Activated CD8-positive, alpha-beta memory T cell treated with anti-CD3 and anti-CD28 coated beads for 48 hours (primary cell): ENCODE results near the gene SNN.

Experiments used
- DNase-seq, 3 experiments: peaks; one replicate each; pipeline ENCODE4 v3.0.0-alpha.2; 2020; ENCODE audit warnings: low read depth in 2 of 3, low spot score in 2 of 3

Gene SNN

DNA sequence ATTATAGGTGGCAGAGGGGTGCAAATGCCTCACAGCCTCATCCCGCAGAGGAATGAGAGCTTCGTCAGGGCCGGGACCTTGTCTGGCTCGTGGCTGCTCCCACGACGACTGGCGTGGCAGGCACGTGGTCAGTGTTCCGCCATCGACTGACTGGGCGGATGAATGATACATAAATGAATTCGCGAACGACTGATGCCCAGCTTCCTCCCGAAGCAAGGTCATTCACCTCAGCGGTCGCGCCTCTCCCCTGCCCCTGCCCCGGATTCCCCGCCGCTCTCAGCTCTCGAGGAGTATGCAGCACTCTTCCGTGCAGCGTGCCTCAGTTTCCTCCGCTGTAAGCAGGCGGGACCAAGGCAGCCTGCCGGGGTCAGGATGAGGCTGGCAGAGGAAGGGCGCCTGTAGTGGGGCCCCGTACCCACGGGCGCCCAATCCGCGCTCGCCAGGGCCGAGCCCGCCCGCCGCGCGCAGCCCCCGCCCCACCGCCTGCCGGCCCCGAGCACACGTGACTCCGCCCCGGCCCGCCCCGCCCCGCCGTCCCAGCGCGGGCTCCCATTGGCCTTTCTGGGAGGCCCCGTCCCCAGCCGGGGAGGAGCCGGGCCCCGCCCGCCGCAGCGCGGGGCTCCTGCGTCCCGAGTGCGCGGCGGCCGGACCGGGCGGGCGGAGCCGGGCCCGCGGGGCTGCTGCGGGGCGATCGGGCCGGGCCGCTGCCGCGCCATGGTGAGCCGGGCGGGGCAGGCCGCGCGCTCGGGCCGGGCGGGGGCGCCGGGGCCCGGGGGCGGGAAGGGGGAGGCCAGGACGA is at the start of gene SNN:
TSS of gene SNN (plus strand) at position 632 of the 799 bp plus-strand sequence. CDS start 7,605 bp downstream, outside the sequence.
- peak; percentile 64 to 65 (median 64) for DNase-seq

GRCh38 chr16:11619327-11619851 is 48.9 kb upstream of the SNN start:
- DNase-seq, result no peak

- no peak for DNase-seq
Measured at GRCh38 chr16:11620243-11621003, 47.8 kb upstream of the SNN start.

DNA sequence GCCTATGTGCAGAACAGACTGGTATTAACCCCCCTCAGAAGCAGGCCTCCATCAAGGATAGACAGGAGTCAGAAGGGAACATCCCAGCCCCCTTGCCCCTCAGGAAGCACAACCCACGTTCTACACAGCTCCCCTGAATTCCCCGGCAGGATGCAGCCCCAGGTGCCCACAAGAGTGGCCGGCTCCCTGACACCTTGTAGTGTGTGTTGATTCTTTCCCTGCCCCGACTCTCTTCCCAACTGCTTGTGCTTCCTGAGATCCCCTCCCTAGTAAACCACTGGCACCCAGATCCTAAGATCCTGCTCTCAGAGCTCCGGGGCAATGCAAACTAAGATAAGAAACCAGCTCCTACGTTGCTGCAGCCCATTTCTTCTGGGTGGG is 46.7 kb upstream of the SNN start:
- DNase-seq, result no peak

DNA sequence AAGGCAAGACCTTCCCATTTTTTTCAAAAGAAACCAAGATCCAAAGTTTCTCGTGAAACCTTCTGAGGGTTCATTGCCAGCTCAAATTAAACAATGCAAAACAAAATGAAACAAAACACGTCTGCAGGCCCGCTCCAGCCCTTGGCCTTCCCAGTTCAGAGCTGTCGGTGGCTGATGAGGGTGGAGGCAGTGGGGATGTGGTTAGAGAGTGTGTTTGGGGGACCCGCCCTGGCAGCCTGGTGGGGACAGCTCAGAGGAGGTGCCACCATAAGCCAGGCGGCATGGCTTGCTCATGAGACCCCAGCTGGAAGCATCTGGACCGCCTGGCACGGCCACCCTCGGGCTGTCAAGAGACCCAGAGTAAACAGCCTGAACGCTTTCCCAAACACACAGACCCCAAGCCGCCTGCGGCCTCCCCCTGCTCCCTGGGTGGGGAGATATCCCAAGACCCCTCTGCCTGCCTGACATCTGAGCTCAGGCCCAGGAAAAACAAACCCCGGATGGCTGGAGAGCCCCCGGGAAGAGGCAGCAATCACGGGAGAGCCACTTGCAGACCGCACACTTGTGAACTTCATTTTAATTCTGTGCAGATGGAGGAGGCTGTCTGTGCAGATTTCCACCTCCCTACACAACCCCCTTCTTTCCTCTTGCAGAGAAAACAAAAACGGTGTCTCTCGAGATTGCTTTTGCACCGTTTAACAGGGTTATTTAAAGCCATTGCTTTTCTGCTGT is 46.2 kb upstream of the SNN start:
- DNase-seq, result peak in 1 of 3 experiments; percentile 18

DNA sequence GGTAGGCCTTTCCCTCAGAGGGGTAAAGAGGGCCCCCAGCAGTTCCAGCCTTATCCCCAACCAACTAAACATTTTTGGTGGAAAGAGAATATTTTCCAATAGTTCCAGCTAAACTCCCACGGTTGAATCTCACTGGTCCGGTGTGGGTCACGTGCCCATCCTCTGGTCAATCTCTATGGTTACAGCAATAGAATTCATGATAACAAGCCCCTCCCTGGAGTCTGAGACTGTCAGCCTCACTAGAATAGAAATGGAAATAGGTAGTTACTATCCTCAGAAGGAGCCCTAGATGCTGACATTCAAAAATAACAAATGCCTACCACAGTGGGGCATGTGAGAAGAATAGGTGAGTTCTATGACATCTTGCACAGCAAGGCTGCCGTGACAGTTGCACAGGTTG is 44.0 kb upstream of the SNN start:
- no peak for DNase-seq

DNA sequence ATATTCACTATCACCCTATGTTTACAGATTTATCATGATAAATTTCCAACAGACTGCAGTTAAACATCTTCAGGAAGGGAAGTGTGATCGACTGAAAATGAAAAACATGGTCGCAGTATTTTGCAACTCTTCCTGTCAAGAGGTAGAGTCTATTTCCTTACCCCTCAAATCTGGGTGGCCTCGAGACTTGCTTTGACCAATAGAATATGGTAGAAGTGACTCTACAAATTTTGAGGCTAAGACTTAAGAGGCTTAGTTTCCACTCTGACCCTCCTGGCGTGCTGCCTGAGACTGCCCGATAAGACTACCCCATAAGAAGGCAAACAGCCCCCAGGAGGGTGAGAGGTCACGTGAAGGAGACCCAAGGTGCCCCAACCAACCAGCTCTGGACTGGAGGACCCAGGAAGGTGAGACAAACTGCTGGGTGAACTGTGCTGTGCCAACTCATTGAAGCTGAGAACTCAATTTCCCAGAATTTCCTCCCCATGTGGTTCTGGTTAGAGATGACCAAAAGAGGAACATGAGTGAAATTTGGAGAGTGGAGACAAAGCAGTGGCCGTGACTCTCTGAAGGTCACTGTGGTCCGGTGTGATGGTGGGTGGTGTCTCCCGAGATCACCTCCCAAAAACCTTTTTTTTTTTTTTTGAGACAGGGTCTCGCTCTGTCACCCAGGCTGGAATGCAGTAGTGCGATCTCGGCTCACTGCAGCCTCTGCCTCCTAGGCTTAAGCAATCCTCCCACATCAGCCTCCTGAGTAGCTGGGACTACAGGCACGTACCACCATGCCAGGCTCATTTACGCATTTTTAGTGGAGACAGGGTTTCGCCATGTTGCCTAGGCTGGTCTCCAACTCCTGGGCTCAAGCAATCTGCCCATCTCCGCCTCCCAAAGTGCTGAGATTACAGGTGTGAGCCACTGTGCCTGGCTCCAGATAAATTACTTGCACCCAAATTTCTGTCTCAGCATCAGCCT is 43.3 kb upstream of the SNN start:
- DNase-seq, result no peak

- DNase-seq, result no peak
Measured at GRCh38 chr16:11625769-11626168, 42.5 kb upstream of the SNN start.

DNA sequence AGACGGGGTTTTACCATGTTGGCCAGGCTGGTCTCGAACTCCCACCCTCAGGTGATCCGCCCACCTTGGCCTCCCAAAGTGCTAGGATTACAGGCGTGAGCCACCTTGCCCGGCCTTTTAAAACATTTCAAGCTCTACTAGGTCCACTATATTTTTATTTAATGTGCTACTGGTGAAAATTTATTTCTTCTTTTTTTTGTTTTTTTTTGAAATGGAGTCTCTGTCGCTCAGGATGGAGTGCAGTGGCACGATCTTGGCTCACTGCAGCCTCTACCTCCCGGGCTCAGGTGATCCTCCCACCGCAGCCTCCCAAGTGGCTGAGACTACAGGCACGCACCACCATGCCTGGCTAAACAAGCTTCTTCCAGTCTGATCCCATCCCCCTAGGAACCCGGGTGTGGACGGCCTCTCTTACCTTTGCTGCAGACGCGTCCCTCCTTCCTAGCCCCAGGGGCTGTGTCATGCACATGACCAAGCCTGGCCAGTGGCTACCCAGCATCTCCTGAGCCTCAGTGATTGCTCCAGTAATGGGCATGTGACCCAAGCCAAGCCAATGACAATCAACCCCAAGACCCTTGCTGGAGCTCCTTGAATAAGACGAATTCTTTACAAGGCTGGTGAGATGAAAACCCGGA is 41.5 kb upstream of the SNN start:
- DNase-seq, result no peak

DNA sequence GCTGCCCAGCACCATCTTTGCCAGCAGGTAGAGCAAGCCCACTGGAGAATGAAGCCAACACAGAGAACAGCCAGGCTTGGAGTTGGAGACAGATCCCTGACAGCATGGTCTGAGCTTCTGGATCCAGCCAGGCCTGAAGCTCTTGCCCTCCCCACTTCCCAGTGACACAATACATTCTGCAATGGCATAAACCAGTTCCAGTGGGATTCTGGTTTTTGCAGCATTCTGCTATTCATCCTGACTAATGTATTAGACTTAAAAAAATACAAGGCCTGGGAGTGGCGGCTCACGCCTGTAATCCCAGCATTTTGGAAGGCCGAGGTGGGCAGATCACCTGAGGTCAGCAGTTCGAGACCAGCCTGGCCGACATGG is 41.0 kb upstream of the SNN start:
- no peak for DNase-seq

- DNase-seq, result no peak
Measured at GRCh38 chr16:11627822-11628457, 40.3 kb upstream of the SNN start.

- DNase-seq, result no peak
Measured at GRCh38 chr16:11629071-11630030, 38.9 kb upstream of the SNN start.

DNA sequence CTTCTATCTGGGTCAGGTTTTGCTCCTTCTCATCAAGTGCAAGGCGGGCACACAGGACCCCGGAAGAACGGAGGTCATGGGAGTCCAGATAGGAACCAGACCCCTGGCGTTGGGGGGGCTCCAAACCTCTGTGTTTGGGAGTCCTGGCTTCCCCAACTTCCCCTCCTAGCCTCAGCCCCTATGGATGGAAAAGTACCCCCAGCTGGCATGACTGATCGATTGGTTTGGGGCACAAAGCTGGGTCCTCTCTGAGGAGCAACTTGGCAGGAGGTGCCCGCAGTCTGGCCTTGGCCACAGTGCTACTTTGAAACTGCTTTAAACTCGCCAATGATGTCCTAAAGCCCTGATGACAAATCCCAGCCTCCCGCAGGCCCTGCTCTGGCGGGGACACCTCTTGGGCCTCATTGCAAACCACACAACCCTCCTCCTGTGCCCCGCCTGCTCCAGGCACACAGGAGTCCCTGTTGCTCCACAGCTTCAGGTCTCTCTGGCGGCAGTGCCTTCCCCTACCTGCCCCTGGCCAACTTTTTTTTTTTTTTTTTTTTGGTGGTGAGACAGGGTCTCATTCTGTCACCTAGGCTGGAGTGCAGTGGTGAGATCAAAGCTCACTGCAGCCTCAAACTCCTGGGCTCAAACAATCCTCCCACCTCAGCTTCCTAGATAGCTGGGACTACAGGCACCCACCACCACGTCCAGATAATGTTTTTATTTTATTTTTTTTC is 38.0 kb upstream of the SNN start:
- DNase-seq, result no peak

GRCh38 chr16:11630768-11631056 is 37.5 kb upstream of the SNN start:
- no peak for DNase-seq

DNA sequence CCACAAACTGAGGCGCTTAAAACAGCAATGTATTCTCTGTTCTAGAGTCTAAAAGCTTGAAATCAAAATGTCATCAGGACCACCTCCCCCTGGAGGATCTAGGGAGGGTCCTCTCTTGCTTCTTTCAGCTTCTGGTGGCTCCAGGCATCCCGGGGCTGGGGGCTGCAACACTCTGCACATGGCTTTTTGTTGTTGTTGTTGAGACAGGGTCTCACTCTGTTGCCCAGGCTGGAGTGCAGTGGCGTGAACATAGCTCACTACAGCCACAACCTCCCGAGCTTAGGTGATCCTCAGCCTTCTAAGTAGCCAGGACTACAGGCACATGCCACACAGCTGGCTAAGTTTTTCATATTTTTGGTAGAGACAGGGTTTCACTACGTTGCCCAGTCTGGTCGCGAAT is 37.0 kb upstream of the SNN start:
- DNase-seq, result no peak

DNA sequence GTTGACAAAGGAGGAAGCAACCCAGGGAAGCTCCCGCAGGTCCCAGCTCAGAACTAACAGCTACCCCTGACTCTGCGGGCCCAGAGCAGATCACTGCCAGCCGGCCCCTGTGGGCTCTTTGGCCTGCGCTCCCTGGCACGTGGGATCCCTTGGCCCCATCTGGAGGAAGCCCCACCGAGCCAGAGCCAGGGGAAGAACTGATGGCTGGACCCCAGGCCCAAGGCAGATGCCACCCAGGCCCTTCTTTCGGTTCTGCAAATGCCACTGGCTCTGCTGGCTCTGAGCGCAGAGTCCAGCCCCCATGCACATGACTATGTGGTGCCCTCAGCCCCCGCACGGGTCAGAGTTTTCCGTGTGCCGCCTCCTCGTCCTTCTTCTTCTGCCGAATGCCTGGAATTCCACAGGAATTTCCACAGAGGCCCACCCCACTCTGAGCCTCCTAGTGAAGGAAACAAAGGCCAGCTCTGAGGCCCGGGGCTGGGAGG is 35.8 kb upstream of the SNN start:
- no peak for DNase-seq

DNA sequence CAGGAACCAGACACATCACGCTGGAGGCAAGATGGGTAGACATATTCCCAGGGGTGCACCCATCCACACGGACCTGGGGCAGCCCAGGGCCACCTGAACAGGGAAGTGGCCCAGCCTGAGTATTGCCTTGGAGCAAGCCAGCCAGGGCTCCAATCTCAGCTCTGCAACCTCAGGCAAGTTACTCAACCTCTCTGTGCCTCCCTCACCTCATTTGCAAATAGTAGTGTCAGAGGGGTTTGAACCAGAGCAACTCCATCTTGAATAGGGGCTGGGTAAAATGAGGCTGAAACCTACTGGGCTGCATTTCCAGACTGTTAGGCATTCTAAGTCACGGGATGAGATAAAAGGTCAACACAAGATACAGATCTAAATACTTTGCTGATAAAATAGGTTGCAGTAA is 35.1 kb upstream of the SNN start:
- DNase-seq, result no peak

- no peak for DNase-seq
Measured at GRCh38 chr16:11634312-11634711, 33.9 kb upstream of the SNN start.
